IMR-90 (cell line): Measurements from ENCODE around the gene RMC1. TPM values are rescaled to one million over a fixed set of nuclear protein-coding genes. Genes with fewer than 3 reads are reported as not detected.
"Not testable (repeated sequence)": the region's sequence is repeated elsewhere in the genome, so short reads cannot be mapped to it uniquely, and the experiment has no call there.

Experiments used
- ATAC-seq: fragments of 200-7000 bp; cut with Tn5 transposase; 2 replicates; pipeline ENCODE4 v1.9.1; 2020; ENCODE audit warnings: low read depth, mild to moderate bottlenecking, moderate library complexity
- BruUV-seq: library from RNA; stranded (reverse); fragments of 400-500 nt; replicated peaks from 2 replicates; lab custom pipeline; 2021; lab: Mats Ljungman, UMichigan
- CTCF ChIA-PET: fragments of 300-600 bp; formaldehyde crosslinking; extraction: SDS; loops from one replicate; lab custom pipeline; 2021; ENCODE audit warnings: antibody characterized with exemption; lab: Yijun Ruan, JAX
- POLR2A ChIA-PET: fragments of 300-600 bp; sonication (Branson Sonifier 250); formaldehyde crosslinking; loops from one replicate; lab custom pipeline; 2022; ENCODE audit warnings: antibody characterized with exemption; ENCODE audit not compliant: unreplicated experiment; lab: Charles Lee
- DNase-seq: peaks from one replicate; pipeline ENCODE4 v3.0.0; 2013
- H2AFZ ChIP-seq: replicated peaks from 2 replicates; pipeline ENCODE3; 2013; ENCODE audit warnings: low read length, mild to moderate bottlenecking; ENCODE audit not compliant: poor library complexity
- H2AK5ac ChIP-seq: 2 replicates; pipeline ENCODE4 v1.6.1; 2013; ENCODE audit warnings: low read depth, low read length, inconsistent platforms
- H2AK9ac ChIP-seq: replicated peaks from 2 replicates; pipeline ENCODE3; 2013; ENCODE audit warnings: mild to moderate bottlenecking, low read depth, low read length, moderate library complexity; ENCODE audit not compliant: poor library complexity
- H2BK120ac ChIP-seq: 2 replicates; pipeline ENCODE4 v1.6.1; 2013; ENCODE audit warnings: low read depth, low read length, inconsistent platforms
- H2BK15ac ChIP-seq: 3 replicates; pipeline ENCODE4 v1.6.1; 2013; ENCODE audit warnings: low read depth, low read length, inconsistent platforms
- H2BK20ac ChIP-seq: 2 replicates; pipeline ENCODE4 v1.6.1; 2013; ENCODE audit warnings: low read depth, mild to moderate bottlenecking, inconsistent platforms, low read length, moderate library complexity
- H2BK5ac ChIP-seq: 2 replicates; pipeline ENCODE4 v1.6.1; 2013; ENCODE audit warnings: mild to moderate bottlenecking, low read depth, low read length, inconsistent platforms; ENCODE audit not compliant: poor library complexity, severe bottlenecking
- H3K14ac ChIP-seq: replicated peaks from 2 replicates; pipeline ENCODE4 v1.6.1; 2013; ENCODE audit warnings: low read depth, low read length, inconsistent platforms
- H3K18ac ChIP-seq: 2 replicates; pipeline ENCODE4 v1.6.1; 2013; ENCODE audit warnings: low read depth, low read length, control low read depth
- H3K23ac ChIP-seq: 2 replicates; pipeline ENCODE4 v1.6.1; 2013; ENCODE audit warnings: low read depth, low read length, inconsistent platforms
- H3K27ac ChIP-seq: 2 replicates; pipeline ENCODE4 v1.5.1; 2013; ENCODE audit warnings: mild to moderate bottlenecking, control low read depth, low read length; ENCODE audit not compliant: insufficient read depth
- H3K27me3 ChIP-seq: 2 replicates; pipeline ENCODE4 v1.6.1; 2013; ENCODE audit warnings: low read length; ENCODE audit not compliant: control insufficient read depth, insufficient read depth
- H3K36me3 ChIP-seq: 2 replicates; pipeline ENCODE4 v1.6.1; 2013; ENCODE audit warnings: low read length, mixed read lengths; ENCODE audit not compliant: control insufficient read depth, insufficient read depth
- H3K4ac ChIP-seq: 2 replicates; pipeline ENCODE4 v1.6.1; 2013; ENCODE audit warnings: low read depth, low read length, inconsistent platforms
- H3K4me1 ChIP-seq: 2 replicates; pipeline ENCODE4 v1.6.1; 2013; ENCODE audit warnings: low read length, mixed read lengths; ENCODE audit not compliant: control insufficient read depth, insufficient read depth
- H3K4me2 ChIP-seq: 2 replicates; pipeline ENCODE4 v1.6.1; 2013; ENCODE audit warnings: low read depth, mild to moderate bottlenecking, control low read depth, low read length, moderate library complexity
- H3K4me3 ChIP-seq: 2 replicates; pipeline ENCODE4 v1.5.1; 2013; ENCODE audit warnings: low read depth, mild to moderate bottlenecking, control low read depth, low read length, moderate library complexity; ENCODE audit not compliant: insufficient read depth
- H3K56ac ChIP-seq: 2 replicates; pipeline ENCODE4 v1.6.1; 2013; ENCODE audit warnings: low read length, inconsistent platforms; ENCODE audit not compliant: insufficient read depth; ENCODE audit errors: extremely low read depth
- H3K79me1 ChIP-seq, 2 experiments: 2 replicates each; pipeline ENCODE4 v1.6.1; 2013; ENCODE audit warnings: low read length in 2 of 2, inconsistent platforms in 1 of 2, low read depth in 1 of 2
- H3K9ac ChIP-seq: 2 replicates; pipeline ENCODE4 v1.6.1; 2013; ENCODE audit warnings: low read depth, low read length, control low read depth
- H3K9me1 ChIP-seq: 2 replicates; pipeline ENCODE4 v1.6.1; 2013; ENCODE audit warnings: low read length, inconsistent platforms; ENCODE audit not compliant: insufficient read depth
- H3K9me3 ChIP-seq: 2 replicates; pipeline ENCODE4 v1.6.1; 2013; ENCODE audit warnings: low read length; ENCODE audit not compliant: control insufficient read depth, insufficient read depth
- H4K20me1 ChIP-seq: 2 replicates; pipeline ENCODE4 v1.6.1; 2013; ENCODE audit warnings: low read length, inconsistent platforms; ENCODE audit not compliant: insufficient read depth
- H4K5ac ChIP-seq: 2 replicates; pipeline ENCODE4 v1.6.1; 2013; ENCODE audit warnings: mild to moderate bottlenecking, low read depth, low read length, control low read depth
- H4K8ac ChIP-seq, 2 experiments: 2 replicates each; pipeline ENCODE4 v1.6.1; 2013; ENCODE audit warnings: low read depth in 2 of 2, low read length in 2 of 2, control low read depth in 1 of 2, inconsistent platforms in 1 of 2
- H4K91ac ChIP-seq: 2 replicates; pipeline ENCODE4 v1.6.1; 2013; ENCODE audit warnings: low read depth, low read length, inconsistent platforms; ENCODE audit not compliant: insufficient read depth
- WGBS, 2 experiments: methylation state at CpG; one replicate each; pipeline versions ENCODE4 v1.1.5 to v1.1.7; 2013; ENCODE audit warnings: missing lambda C conversion rate in 2 of 2; ENCODE audit not compliant: insufficient read length in 1 of 2; ENCODE audit errors: extremely low coverage in 2 of 2; 5-methylcytosine and 5-hydroxymethylcytosine counted together
- dilution Hi-C: fragments of 300-500 bp; cut with HindIII; formaldehyde crosslinking; loops from one replicate; pipeline ENCODE4 v1.14.3; 2018; ENCODE audit warnings: low sequenced_read_pairs; ENCODE audit not compliant: unreplicated experiment
- in situ Hi-C: fragments of 300-500 bp; cut with MboI; formaldehyde crosslinking; loops from 3 replicates; pipeline ENCODE4 v1.14.3; 2019; ENCODE audit warnings: low sequenced_read_pairs, inconsistent platforms, mixed read lengths
- intact Hi-C: fragments of 100-400 bp; cut with micrococcal nuclease; formaldehyde crosslinking; loops from 2 replicates; pipeline ENCODE4 v1.10.0; 2022
- polyA plus RNA-seq, 3 experiments: library from polyadenylated mRNA; depleted of rRNA; stranded (reverse); fragments of >200 nt; gene quantifications; 2 replicates each; pipeline ENCODE4 v1.2.3, GENCODE V29; 2012; ENCODE audit warnings: low replicate concordance in 1 of 3
- total RNA-seq: library from RNA; depleted of rRNA; stranded (reverse); fragments of >200 nt; gene quantifications from 2 replicates; pipeline ENCODE4 v1.2.3, GENCODE V29; 2012

RMC1 gene
- total and polyA plus RNA-seq, 2 of the 4 experiments (the other 2 are of a cell fraction): 14.2 to 18.0 TPM

GRCh38 chr18:23512216-23512615 lies 8.9 kb downstream of the RMC1 start:
- H3K27me3 ChIP-seq, dilution Hi-C loops, POLR2A ChIA-PET: not testable (repeated sequence)

More at GRCh38 chr18:23512216-23512615, 8.9 kb downstream of the RMC1 start:
- H4K20me1 ChIP-seq, H3K23ac ChIP-seq, H3K4me3 ChIP-seq, ATAC-seq, H2BK120ac ChIP-seq, H3K14ac ChIP-seq, H2AK5ac ChIP-seq, H3K9ac ChIP-seq, H4K91ac ChIP-seq, H2BK15ac ChIP-seq, H3K56ac ChIP-seq, H3K9me1 ChIP-seq, H3K79me1 ChIP-seq, H2AK9ac ChIP-seq, H4K8ac ChIP-seq, H2AFZ ChIP-seq, H3K4me1 ChIP-seq, H3K9me3 ChIP-seq, H3K4ac ChIP-seq, H3K4me2 ChIP-seq, DNase-seq, H3K18ac ChIP-seq, H2BK5ac ChIP-seq, intact Hi-C loops, H2BK20ac ChIP-seq, H4K5ac ChIP-seq, BruUV-seq: not testable (repeated sequence)
- CTCF ChIA-PET: interaction anchor here (0.6 to 1.1 kb wide), 2 partner anchors 13 to 52 kb away, joined by 3 read pairs; no protein-coding TSS in a partner anchor
- WGBS, 2 experiments: no CpG with 5 or more reads among the region's 7 CpGs
- peak overlapping the region; percentile 9; the same call in 1 of the 2 replicates for H3K27ac ChIP-seq
- H3K36me3 ChIP-seq: peaks cover 12% of the 10 kb centered on the region
- in situ Hi-C loops: loop anchor here (10.0 kb wide), 1 partner anchor 293 kb away; no protein-coding TSS in a partner anchor
